Measurements from ENCODE around the gene RNASE8. TPM values are rescaled to one million over a fixed set of nuclear protein-coding genes. Genes with fewer than 3 reads are reported as not detected.
A peak's percentile ranks its signal among the peaks of the same experiment; 100 is the strongest.

Gene RNASE8
- total RNA-seq, 1 donor from 2014 or later = not detected

- DNase-seq (ENCODE audit: low spot score) = peak; percentile 48
- TF ChIP-seq, protein P1, sequence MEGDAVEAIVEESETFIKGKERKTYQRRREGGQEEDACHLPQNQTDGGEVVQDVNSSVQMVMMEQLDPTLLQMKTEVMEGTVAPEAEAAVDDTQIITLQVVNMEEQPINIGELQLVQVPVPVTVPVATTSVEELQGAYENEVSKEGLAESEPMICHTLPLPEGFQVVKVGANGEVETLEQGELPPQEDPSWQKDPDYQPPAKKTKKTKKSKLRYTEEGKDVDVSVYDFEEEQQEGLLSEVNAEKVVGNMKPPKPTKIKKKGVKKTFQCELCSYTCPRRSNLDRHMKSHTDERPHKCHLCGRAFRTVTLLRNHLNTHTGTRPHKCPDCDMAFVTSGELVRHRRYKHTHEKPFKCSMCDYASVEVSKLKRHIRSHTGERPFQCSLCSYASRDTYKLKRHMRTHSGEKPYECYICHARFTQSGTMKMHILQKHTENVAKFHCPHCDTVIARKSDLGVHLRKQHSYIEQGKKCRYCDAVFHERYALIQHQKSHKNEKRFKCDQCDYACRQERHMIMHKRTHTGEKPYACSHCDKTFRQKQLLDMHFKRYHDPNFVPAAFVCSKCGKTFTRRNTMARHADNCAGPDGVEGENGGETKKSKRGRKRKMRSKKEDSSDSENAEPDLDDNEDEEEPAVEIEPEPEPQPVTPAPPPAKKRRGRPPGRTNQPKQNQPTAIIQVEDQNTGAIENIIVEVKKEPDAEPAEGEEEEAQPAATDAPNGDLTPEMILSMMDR (IDR thresholded peaks at IDR 0.05; ENCODE audit: unreplicated experiment) = no peak
- Mint-ChIP-seq H3K4me3 (ENCODE audit: unreplicated experiment) (peak within 1 kb of the TSS; percentile 94), H3K27me3 (ENCODE audit: unreplicated experiment) (peaks cover 8% of the 10 kb centered on the region), H3K27ac (ENCODE audit: unreplicated experiment) (peak within 1 kb of the TSS; percentile 84), H3K4me1 (ENCODE audit: unreplicated experiment) (peaks cover 38% of the 10 kb centered on the region), H3K36me3 (ENCODE audit: low read depth, unreplicated experiment) (peaks cover 4% of the 10 kb centered on the region), H3K9me3 (ENCODE audit: unreplicated experiment) (no peaks in the 10 kb centered on the region)
These were observed 40.7 kb downstream of the RNASE8 start, which contains the start of gene ZNF219 for GRCh38 chr14:21098076-21098891. TSS of gene ZNF219 (minus strand) at chr14:21098655. CDS start at chr14:21093591, 5,064 bp downstream.

GRCh38 chr14:21098892-21099595 is 41.4 kb downstream of the RNASE8 start:
- DNase-seq (ENCODE audit: low spot score) = no peak
- peaks cover 4% of the 10 kb centered on the region for H3K36me3 Mint-ChIP-seq (ENCODE audit: low read depth, unreplicated experiment)

DNA sequence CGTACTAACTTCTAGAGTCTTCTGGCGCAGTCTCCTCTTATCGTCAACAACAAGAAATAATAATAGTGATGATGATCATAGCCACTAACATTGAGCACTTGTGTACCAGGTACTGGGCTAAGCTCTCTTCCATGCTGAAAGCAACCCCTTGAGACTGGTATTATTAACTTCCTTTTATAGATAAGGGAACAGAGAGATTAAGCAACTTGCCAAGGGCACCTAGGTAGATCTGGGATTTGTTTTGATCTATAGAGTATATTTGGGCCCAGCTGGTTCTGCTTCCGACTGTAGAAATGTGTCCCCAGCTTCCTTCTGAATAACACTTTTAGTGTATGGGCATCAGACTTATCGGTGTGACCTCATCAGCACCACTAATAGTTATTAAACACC is 42.0 kb downstream of the RNASE8 start:
- H3K4me3 Mint-ChIP-seq (ENCODE audit: unreplicated experiment) = peak overlapping the region; percentile 94
- TF ChIP-seq, protein P1 (IDR thresholded peaks at IDR 0.05; ENCODE audit: unreplicated experiment) = no peak
- H3K4me1 Mint-ChIP-seq (ENCODE audit: unreplicated experiment) = peaks cover 34% of the 10 kb centered on the region
- H3K36me3 Mint-ChIP-seq (ENCODE audit: low read depth, unreplicated experiment) = peaks cover 4% of the 10 kb centered on the region
- H3K9me3 Mint-ChIP-seq (ENCODE audit: unreplicated experiment) = no peaks in the 10 kb centered on the region
- DNase-seq (ENCODE audit: low spot score) = no peak
- H3K27ac Mint-ChIP-seq (ENCODE audit: unreplicated experiment) = no peak overlapping the region
- peaks cover 8% of the 10 kb centered on the region for H3K27me3 Mint-ChIP-seq (ENCODE audit: unreplicated experiment)

More at GRCh38 chr14:21098892-21099595, 41.4 kb downstream of the RNASE8 start:
- peaks cover 8% of the 10 kb centered on the region for H3K27me3 Mint-ChIP-seq (ENCODE audit: unreplicated experiment)
- H3K9me3 Mint-ChIP-seq (ENCODE audit: unreplicated experiment) = no peaks in the 10 kb centered on the region
- TF ChIP-seq, protein P1 (IDR thresholded peaks at IDR 0.05; ENCODE audit: unreplicated experiment) = no peak
- H3K4me1 Mint-ChIP-seq (ENCODE audit: unreplicated experiment) = peaks cover 33% of the 10 kb centered on the region
- H3K4me3 Mint-ChIP-seq (ENCODE audit: unreplicated experiment) = peak overlapping the region; percentile 94
- peak overlapping the region; percentile 82 for H3K27ac Mint-ChIP-seq (ENCODE audit: unreplicated experiment)

DNA sequence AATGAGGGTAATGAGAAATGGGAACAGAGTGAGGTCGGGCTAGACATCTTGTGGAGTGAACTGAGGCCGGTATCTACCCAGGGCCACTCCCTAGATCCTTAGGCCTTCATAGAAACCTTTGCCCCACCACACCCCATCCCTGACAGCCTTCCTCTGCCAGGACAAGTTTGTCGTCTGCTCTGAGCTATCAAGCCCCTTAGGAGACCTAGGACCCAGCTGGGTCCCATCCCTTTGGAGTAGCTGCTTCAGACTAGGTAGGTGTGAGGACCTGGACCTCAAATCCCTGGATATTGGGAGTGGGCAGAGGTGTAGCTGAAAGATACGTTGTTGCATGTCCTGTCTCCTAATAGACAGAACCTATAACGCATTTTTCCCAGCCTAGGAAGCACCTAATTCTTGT is 43.3 kb downstream of the RNASE8 start, which contains the start of gene TMEM253:
TMEM253 (plus strand) TSS at position 136 of the 400 bp plus-strand sequence. CDS start 278 bp downstream, outside the sequence.
- Mint-ChIP-seq H3K4me1 (ENCODE audit: unreplicated experiment) (peaks cover 37% of the 10 kb centered on the region), H3K9me3 (ENCODE audit: unreplicated experiment) (no peaks in the 10 kb centered on the region), H3K4me3 (ENCODE audit: unreplicated experiment) (peak within 1 kb of the TSS; percentile 65), H3K36me3 (ENCODE audit: low read depth, unreplicated experiment) (peaks cover 4% of the 10 kb centered on the region), H3K27me3 (ENCODE audit: unreplicated experiment) (peaks cover 8% of the 10 kb centered on the region), H3K27ac (ENCODE audit: unreplicated experiment) (peak within 1 kb of the TSS; percentile 31)
- TF ChIP-seq, protein P1 (IDR thresholded peaks at IDR 0.05; ENCODE audit: unreplicated experiment) = no peak
- DNase-seq (ENCODE audit: low spot score) = no peak

Measured in endothelial cell (in vitro differentiated cells).